ENCODE data around the gene NR0B2.

DNA sequence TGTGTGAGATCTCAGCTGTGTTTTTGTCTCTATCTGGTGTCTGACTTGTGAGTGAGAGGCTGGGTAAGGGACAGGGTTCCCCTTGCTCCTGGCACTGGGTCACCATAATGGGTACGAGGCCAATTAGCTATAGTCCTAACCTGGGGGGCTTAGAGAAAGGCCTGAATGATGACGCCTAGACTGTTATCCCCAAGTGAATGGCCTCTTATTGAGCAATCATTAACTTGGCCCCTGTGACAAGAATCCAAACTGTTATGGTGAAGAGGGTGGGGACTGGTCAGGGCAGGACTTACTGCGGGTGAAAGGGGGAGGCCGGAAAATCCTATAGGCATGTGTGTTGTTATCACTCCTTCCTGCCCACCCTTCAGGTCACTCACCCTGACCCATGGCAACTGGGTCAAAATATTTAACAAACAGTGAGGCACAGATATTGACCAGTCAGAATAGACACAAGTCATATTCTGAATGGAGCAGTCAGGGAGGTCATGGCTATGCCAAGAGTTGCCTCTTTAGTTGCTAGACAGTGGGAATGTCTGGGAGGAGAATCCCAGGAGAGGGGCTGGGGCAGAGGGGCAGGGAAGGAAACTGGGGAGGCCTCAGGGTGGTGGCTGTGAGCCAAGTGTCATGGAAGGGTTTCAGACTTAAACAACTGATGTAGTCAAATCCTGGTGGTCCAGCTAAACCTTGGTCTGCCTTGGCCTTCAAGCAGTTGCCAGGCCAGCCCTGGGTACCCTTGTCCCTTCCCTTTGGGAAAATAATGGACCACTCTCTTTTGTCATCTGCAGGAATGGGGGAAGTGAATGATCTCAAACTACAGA, 3.2 kb downstream of the NR0B2 start:
- TF ChIP-seq SREBF1 (IDR thresholded peaks at IDR 0.05; ENCODE audit: low read length) (no peak), ZNF24 (IDR thresholded peaks at IDR 0.05) (no peak), ELK1 (IDR thresholded peaks at IDR 0.05; ENCODE audit: low read depth, low read length) (no peak), DPF2 (IDR thresholded peaks at IDR 0.05) (no peak), KAT2A (conservative IDR thresholded peaks at IDR 0.05; ENCODE audit: control insufficient read depth, low read depth, low read length) (no peak), EGR1 (IDR thresholded peaks at IDR 0.05; ENCODE audit: borderline replicate concordance in 1 of 2, low read depth in 2 of 2, low read length in 2 of 2) (no peak), FOS (IDR thresholded peaks at IDR 0.05; ENCODE audit: borderline replicate concordance, extremely low read depth, insufficient read length) (no peak)
- TF ChIP-seq, protein P1, sequence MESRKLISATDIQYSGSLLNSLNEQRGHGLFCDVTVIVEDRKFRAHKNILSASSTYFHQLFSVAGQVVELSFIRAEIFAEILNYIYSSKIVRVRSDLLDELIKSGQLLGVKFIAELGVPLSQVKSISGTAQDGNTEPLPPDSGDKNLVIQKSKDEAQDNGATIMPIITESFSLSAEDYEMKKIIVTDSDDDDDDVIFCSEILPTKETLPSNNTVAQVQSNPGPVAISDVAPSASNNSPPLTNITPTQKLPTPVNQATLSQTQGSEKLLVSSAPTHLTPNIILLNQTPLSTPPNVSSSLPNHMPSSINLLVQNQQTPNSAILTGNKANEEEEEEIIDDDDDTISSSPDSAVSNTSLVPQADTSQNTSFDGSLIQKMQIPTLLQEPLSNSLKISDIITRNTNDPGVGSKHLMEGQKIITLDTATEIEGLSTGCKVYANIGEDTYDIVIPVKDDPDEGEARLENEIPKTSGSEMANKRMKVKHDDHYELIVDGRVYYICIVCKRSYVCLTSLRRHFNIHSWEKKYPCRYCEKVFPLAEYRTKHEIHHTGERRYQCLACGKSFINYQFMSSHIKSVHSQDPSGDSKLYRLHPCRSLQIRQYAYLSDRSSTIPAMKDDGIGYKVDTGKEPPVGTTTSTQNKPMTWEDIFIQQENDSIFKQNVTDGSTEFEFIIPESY (IDR thresholded peaks at IDR 0.05), result no peak
- TF ChIP-seq, protein P2, sequence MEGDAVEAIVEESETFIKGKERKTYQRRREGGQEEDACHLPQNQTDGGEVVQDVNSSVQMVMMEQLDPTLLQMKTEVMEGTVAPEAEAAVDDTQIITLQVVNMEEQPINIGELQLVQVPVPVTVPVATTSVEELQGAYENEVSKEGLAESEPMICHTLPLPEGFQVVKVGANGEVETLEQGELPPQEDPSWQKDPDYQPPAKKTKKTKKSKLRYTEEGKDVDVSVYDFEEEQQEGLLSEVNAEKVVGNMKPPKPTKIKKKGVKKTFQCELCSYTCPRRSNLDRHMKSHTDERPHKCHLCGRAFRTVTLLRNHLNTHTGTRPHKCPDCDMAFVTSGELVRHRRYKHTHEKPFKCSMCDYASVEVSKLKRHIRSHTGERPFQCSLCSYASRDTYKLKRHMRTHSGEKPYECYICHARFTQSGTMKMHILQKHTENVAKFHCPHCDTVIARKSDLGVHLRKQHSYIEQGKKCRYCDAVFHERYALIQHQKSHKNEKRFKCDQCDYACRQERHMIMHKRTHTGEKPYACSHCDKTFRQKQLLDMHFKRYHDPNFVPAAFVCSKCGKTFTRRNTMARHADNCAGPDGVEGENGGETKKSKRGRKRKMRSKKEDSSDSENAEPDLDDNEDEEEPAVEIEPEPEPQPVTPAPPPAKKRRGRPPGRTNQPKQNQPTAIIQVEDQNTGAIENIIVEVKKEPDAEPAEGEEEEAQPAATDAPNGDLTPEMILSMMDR (IDR thresholded peaks at IDR 0.05 in 2 of 3, conservative IDR thresholded peaks at IDR 0.05 in 1 of 3; ENCODE audit: control insufficient read depth in 2 of 3, extremely low read depth in 1 of 3, insufficient read depth in 1 of 3, low read depth in 3 of 3, low read length in 3 of 3), result no peak
- TF ChIP-seq, protein P3, sequence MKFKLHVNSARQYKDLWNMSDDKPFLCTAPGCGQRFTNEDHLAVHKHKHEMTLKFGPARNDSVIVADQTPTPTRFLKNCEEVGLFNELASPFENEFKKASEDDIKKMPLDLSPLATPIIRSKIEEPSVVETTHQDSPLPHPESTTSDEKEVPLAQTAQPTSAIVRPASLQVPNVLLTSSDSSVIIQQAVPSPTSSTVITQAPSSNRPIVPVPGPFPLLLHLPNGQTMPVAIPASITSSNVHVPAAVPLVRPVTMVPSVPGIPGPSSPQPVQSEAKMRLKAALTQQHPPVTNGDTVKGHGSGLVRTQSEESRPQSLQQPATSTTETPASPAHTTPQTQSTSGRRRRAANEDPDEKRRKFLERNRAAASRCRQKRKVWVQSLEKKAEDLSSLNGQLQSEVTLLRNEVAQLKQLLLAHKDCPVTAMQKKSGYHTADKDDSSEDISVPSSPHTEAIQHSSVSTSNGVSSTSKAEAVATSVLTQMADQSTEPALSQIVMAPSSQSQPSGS (IDR thresholded peaks at IDR 0.05; ENCODE audit: low read length), result no peak
